ENCODE measurements around the gene ZNF581. TPM values are rescaled to one million over a fixed set of nuclear protein-coding genes. Genes with fewer than 3 reads are reported as not detected.
A peak's percentile ranks its signal among the peaks of the same experiment; 100 is the strongest.

Gene ZNF581
- total RNA-seq, 4 donors from 2014 or later = 11.1 to 23.9 (median 15.8) TPM

- H3K9me3 ChIP-seq = no peaks in the 10 kb centered on the region
- H3K27ac ChIP-seq = no peak overlapping the region
- H3K4me1 ChIP-seq = peaks cover 0 to 5% of the 10 kb centered on the region in 2 donors
- H3K36me3 ChIP-seq = peaks cover 52 to 59% of the 10 kb centered on the region in 2 donors
- no peaks in the 10 kb centered on the region for H3K27me3 ChIP-seq
- intact Hi-C loops (cut with DNase I) = no loop called here
- H3K4me3 ChIP-seq (replicated peaks in 1 of 3) = no peak overlapping the region
- no peak for TF ChIP-seq POLR2A (IDR thresholded peaks at IDR 0.05)
- TF ChIP-seq CTCF (IDR thresholded peaks at IDR 0.05) = no peak
- 66 to 67% methylated on average over 15 to 22 of the region's 23 CpGs for WGBS, 2 donors
- peak in 1 of 2 donors; percentile 42 for DNase-seq
Observed at GRCh38 chr19:55670280-55671053, 27.0 kb downstream of the ZNF581 start.

GRCh38 chr19:55671054-55671378 lies 27.6 kb downstream of the ZNF581 start:
- WGBS, 2 donors = 89 to 94% methylated on average over 2 of the region's 2 CpGs
- no peak for DNase-seq
- Histone ChIP-seq H3K4me1 (peaks cover 3 to 9% of the 10 kb centered on the region in 2 donors), H3K4me3 (replicated peaks in 1 of 3) (no peak overlapping the region), H3K27ac (no peak overlapping the region), H3K9me3 (no peaks in the 10 kb centered on the region), H3K27me3 (no peaks in the 10 kb centered on the region), H3K36me3 (peaks cover 47 to 56% of the 10 kb centered on the region in 2 donors)
- intact Hi-C loops (cut with DNase I) = no loop called here
- TF ChIP-seq CTCF (IDR thresholded peaks at IDR 0.05) = no peak
- TF ChIP-seq POLR2A (IDR thresholded peaks at IDR 0.05) = no peak

GRCh38 chr19:55672418-55672817 lies 29.0 kb downstream of the ZNF581 start:
- peaks cover 33 to 42% of the 10 kb centered on the region in 2 donors for H3K36me3 ChIP-seq
- TF ChIP-seq POLR2A (IDR thresholded peaks at IDR 0.05) = no peak
- TF ChIP-seq CTCF (IDR thresholded peaks at IDR 0.05) = no peak

GRCh38 chr19:55673465-55673864 lies 30.0 kb downstream of the ZNF581 start:
- Histone ChIP-seq H3K9me3 (no peaks in the 10 kb centered on the region), H3K36me3 (peaks cover 29 to 32% of the 10 kb centered on the region in 2 donors), H3K27me3 (no peaks in the 10 kb centered on the region), H3K4me1 (peaks cover 21 to 25% of the 10 kb centered on the region in 2 donors), H3K27ac (no peak overlapping the region), H3K4me3 (replicated peaks in 1 of 3) (no peak overlapping the region)
- intact Hi-C loops (cut with DNase I) = no loop called here
- TF ChIP-seq POLR2A (IDR thresholded peaks at IDR 0.05) = no peak
- TF ChIP-seq CTCF (IDR thresholded peaks at IDR 0.05) = no peak
- WGBS, 2 donors = 83 to 88% methylated on average over 9 of the region's 9 CpGs
- DNase-seq = no peak

More at GRCh38 chr19:55672418-55672817, 29.0 kb downstream of the ZNF581 start:
- intact Hi-C loops (cut with DNase I) = no loop called here
- Histone ChIP-seq H3K27ac (no peak overlapping the region), H3K9me3 (no peaks in the 10 kb centered on the region), H3K27me3 (no peaks in the 10 kb centered on the region), H3K4me3 (replicated peaks in 1 of 3) (no peak overlapping the region), H3K4me1 (peaks cover 17 to 23% of the 10 kb centered on the region in 2 donors)
- WGBS, 2 donors = 85 to 91% methylated on average over 5 of the region's 5 CpGs
- no peak for DNase-seq

GRCh38 chr19:55673889-55674288 lies 30.4 kb downstream of the ZNF581 start:
- no peak for DNase-seq
- no peaks in the 10 kb centered on the region for H3K9me3 ChIP-seq
- 79 to 93% methylated on average over 9 to 13 of the region's 15 CpGs for WGBS, 2 donors
- no peak overlapping the region for H3K27ac ChIP-seq
- H3K36me3 ChIP-seq = peaks cover 29 to 32% of the 10 kb centered on the region in 2 donors
- H3K4me3 ChIP-seq (replicated peaks in 1 of 3) = no peak overlapping the region
- intact Hi-C loops (cut with DNase I) = no loop called here
- H3K27me3 ChIP-seq = no peaks in the 10 kb centered on the region
- peaks cover 21 to 25% of the 10 kb centered on the region in 2 donors for H3K4me1 ChIP-seq
- TF ChIP-seq CTCF (IDR thresholded peaks at IDR 0.05) (no peak), POLR2A (IDR thresholded peaks at IDR 0.05) (no peak)

Measured in thyroid gland (tissue), 4 donors.